Fibroblast of peridontal ligament (primary cell): Measurements from ENCODE around the gene TBC1D17.

ENCODE experiments used
- DNase-seq: peaks from one replicate; pipeline ENCODE4 v3.0.0-alpha.2; 2010; ENCODE audit errors: extremely low read depth

TBC1D17 gene

DNA sequence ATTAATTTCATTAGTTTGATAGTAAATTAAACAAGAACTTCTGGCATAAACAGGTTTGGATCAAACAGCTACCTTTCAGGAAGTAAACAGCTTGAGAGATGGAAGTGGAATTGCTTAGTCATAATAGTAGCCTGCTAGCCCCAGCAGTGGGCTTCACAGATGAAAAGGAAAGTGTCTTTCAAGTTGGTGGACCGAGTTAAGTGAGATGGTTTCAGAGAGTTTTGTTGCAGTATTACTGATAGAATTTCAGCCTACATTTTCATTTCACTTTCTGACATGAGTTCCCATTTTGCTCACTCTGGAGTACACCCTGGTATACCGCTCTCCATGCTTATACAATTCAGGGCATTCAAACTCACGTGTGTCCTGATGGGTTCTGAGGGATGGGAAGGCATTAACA lies 28.6 kb upstream of the TBC1D17 start:
- DNase-seq, result no peak

DNA sequence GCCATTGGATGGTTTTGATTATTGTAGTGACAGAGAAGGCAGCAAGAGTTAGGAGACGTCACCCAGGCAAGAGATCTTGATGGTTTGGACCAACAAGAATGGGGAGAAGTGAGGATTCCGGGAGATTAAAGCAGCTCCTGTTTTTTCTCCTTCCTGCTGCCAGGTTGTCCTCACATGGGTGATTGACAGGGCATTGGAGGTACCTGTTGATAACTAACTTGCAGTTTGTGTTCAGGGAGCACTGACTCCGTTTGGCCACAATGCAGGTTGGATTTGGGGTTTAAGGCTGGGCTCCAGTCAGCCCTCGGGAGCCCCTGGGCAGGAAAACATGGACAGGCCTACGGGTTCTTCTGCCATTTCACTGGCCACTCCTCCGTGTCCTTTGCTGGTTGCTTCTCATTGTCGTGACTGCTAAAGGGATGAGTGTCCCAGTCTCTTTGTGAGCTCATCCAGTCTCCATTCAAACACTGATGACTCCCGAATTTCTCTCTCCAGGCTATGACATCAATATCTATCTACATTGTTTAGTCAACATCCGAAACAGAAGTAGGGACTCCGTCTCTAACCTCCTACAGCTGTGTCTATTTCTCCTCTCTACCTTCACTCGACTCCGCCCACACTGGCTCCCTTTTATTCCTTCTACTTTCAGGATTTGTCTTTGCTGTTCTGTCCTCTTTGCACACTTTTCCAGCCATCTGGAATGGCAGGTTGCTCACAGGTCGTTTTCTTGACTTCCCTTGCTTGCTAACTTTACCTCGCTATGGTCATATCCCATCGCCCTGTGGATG lies 27.9 kb upstream of the TBC1D17 start:
- DNase-seq, result no peak

DNA sequence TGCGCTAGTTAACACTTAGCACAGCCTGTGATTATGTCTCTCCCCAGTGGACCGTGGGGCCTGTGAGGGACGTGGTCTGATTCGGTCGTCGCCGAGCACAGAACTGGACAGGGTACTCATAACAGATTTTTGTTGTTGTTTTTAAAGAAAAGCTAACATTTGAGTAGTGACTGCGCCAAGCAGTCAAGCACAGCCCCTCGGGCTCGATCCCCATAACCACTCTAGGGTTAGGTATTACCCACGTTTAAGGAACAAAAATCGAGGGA lies 27.3 kb upstream of the TBC1D17 start:
- no peak for DNase-seq

DNA sequence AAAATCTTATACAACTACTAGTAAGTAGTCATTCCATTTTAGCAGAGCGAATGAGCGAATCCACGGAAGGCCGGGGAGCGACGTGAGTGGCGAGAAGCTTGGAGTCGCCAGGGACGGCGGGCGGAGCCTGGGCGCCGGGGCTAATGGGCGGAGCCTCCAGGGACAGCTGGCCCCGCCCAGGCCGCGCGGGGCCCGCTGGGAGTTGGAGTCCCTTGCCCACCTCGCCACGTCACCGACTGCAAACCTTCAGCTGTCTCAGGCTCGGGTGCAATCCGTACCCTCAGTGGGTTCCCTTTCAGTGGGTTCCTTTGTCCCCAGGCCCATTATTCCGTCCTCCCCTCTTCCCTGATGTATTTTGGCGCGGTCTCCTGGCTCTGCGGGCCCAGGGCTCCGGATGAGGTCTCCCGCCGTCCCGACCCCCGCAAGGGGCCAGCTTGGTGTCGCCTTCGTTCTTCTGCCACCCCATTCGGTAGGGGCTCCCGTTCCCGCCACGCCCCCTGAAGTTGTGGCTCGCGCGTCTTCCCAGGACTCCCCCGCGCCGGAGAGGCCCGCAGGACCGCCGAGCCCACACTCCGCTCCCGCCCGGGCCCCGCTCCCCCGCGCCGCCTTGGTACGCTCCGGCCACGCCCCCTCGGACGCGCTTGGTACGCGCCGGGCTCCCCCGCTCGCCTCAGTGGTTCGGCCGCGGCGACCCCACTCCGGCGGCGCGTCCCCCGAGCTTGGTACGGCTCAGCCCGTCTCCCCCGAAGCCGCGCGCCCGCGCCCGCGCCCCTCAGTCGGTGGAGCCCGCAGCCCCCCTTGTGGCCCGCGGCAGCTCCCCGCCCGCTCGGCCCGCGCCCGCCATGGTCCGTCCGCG lies 26.8 kb upstream of the TBC1D17 start, which contains the start of gene PTOV1:
TSS of gene PTOV1 (plus strand) at position 673 of the 856 bp plus-strand sequence.
- peak; percentile 87 for DNase-seq

DNA sequence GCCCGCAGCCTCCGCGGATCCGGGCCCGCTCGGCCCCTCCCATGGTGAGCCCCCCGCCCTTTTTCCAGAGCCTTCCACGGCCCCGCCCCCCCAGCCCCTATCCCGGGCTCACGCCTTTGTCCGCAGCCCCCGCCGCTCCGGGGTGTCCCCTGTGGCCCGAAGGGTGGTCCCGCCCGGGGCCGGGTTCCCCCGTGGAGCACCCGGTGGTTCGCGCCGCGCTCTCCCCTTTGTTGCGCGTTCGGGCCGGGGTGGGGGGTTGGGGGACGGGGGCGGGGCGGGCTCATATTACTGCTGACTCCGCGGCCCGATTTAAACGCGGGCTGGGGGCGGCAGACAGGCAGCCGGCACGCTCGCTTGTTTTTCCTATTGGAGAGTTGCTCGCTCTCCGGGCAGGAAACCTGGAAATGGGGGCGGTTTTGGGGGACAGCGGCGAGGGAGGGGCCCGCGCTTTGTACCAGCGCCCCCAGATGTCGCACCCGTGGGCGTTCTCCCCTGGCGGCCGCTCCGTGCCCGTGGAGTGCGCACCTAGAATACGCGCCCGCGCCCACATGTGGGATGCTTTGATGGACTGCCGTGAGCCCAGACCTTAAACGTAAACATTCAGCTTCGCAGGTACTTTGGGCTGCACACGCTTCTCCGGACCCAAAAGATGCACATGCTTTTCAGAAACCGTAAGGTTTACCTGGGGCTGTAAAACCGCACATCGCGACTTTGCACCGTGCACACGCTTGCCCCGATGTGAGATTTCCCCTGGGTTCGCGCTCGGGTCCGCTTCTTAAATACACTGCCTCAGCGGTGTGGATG lies 25.8 kb upstream of the TBC1D17 start:
- no peak for DNase-seq

DNA sequence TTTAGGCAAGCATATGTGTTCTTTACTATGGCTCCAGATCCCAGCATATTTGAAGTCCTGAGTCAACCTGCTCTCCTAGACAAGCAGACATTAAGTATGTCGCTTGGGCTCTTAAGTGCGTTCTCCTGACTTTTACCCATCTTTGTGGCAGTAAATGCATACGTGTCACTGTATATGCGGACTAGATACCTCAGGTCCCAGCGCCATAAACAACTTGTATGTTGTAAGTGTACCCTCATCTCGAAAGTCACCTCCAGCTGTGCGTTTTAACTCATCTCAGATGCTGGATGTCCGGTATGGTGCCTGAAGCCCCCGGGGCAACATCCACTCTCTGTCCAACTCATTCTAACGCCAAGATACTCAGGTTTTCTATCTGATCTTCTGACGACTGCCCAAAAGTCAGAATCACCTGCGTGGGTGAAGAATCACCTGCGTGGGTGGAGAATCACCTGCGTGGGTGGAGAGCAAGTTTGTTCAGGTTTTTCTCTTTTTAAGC lies 24.8 kb upstream of the TBC1D17 start:
- peak; percentile 18 for DNase-seq

DNA sequence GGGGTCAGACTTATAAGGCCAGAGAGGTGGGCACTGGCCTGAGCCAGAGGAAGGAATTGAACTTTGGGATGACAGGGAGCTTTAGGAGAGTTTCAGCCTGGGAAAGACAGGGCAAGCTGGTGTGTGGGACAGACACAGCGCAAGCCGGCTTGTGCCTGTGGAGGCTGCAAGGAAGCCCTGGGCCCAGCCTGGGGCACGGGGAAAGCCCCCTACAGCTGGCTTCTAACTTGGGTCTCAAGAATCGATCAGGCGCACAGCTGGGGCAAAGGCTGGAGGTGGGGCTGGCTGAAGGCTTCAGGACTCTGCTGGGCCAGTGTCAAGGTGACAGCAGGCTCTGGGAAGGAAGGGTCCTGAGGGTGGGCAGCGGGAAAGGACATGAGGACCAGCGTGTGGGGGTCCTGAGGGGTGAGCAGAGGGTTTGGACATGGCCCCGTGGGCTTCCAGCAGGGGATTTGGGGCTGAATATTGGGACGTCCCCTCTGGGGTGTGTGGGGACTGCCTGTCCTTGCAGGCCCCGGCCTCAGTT lies 23.6 kb upstream of the TBC1D17 start:
- no peak for DNase-seq

DNA sequence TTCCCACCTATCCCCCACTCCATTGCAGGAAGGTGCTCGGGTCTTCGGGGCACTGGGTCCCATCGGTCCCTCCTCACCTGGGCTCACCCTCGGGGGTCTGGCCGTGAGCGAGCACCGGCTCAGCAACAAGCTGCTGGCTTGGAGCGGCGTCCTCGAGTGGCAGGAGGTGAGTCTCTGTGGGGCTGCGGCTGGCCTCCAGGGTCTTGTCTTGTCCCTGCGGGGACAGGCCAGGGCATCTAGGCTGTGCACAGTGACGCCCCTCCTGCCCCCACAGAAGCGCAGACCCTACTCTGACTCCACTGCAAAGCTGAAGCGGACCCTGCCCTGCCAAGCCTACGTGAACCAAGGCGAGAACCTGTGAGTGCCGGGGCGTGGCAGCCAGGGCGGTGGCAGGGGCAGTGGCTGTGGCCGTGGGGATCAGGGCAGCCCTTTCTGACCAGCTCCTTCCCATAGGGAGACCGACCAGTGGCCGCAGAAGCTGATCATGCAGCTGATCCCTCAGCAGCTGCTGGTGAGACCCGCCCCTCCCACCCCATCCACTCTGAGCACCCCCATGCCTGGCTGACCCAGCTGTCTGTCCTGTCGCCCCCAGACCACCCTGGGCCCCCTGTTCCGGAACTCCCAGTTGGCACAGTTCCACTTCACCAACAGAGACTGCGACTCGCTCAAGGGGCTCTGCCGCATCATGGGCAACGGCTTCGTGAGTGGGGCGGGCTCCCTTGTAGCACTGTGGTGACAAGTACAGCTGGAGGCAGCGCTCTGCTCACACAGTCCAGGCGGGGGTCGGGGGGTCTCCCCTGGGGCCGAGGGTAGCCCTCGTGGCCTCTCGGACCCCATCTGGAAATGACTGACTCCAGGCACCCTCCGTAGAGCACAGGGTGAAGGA lies 22.9 kb upstream of the TBC1D17 start:
- DNase-seq, result no peak

DNA sequence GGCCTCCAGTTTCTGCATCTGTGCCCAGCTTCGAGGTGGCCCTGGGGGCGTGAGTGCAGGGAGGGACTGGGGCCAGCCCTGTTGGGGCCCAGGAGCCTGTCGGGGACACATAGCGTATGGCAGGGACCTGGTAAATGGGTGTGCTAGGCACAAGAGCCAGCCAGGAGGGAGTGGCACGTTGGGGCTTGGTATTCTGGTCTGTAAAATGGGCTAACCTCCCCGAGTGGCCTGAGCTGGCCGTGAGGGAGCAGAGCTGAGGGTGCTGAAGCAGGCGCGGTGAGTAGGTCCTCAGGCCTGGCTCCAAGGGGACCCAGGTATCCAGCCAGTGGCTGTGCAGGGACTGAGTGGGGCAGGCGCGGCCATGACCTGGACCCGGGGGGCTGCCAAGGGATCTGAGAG lies 22.2 kb upstream of the TBC1D17 start:
- DNase-seq, result no peak

DNA sequence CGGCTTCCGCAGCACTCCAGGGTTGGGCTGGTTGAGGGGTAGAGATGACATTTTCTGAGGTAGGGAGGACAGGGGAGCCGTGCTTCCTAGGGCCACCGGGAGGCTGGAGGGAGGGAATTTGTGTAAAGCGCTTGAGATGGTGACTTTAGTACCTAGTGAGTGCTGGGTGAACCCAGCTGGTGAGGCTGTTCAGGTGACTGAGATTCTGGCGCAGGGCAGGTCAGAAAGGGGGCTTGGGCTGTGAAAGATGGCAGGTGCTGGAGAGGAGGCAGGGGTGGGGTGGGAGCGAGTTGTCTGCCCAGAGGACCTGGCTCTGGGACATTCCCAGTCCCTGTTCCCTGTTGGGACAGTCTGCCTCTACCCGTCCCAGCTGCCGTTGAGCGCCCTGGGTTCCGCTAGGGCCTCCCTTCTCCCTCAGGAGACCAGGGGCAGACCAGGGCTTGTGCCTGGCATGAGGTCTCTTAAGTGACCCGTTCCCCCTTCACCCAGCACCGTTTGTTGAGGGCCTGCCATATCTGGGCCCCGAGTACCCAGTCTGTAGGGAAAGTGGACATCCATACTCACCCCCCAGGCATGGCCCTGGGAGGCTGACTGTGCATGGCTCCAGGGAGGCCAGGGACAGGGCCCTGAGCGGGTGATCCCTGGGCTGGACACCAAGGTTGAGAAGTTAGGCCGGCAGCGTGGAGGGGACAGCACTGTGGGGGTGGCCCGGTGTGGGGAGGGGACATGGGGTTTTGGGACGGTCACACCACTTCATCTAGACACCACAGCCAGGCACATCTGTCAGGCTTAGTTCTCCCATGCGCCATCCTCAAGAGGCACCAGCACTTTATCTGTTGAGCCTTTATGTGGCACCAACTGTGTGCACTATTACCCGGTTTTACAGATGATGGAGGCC lies 21.6 kb upstream of the TBC1D17 start:
- no peak for DNase-seq

DNA sequence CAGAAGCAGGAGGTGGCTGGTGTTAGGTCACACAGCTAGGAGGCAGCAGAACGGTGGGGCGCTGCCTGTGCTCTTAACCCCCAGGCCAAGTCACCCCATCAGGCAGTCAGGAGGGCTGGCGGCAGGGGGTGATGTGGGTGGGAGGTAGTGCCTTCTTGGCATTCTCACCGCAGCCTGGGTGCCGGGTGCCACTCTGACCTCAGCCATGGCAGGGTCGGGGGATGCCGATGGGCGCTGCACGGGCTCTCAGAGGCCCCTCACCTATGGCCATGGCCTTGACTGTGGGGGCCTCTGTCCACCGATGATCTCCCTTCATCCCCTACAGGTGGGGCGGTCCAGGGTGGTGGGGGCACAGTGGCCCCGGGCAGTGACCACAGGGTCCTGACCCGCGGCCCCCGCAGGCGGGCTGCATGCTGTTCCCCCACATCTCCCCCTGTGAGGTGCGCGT lies 20.9 kb upstream of the TBC1D17 start:
- DNase-seq, result no peak

DNA sequence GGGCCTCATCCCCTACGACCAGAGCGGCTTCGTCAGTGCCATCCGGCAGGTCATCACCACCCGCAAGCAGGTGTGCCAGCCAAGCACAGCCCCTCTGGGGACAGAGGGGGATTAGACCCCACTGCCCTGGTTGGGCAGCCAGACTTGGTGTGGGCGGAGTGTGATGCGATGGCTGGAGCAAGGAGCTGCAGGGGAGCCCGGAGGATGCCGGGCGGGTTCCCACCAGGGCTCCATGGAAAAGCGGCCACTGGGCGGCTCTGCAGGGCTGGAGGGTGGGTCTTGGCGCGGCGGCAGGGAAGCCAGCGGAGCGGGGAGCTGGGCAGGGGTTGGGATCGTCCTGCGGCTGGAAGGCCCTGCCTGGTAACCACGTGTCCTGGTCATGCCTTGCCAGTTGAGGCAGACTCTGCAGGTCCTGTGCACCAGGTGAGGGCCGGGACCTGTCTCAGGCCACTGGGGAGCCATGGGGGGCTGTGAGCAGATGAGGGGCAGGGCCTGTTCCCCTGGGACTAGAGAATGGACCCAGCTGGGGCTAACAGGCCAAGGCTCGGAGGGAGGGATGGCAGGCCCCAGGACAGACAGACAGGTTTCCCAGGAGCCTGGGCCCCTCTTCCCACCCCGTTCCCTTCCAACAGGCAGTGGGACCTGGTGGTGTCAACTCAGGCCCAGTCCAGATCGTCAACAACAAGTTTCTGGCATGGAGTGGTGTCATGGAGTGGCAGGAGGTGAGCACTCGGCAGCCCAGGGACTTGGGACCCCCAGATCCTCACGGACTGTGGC lies 20.3 kb upstream of the TBC1D17 start:
- DNase-seq, result no peak

DNA sequence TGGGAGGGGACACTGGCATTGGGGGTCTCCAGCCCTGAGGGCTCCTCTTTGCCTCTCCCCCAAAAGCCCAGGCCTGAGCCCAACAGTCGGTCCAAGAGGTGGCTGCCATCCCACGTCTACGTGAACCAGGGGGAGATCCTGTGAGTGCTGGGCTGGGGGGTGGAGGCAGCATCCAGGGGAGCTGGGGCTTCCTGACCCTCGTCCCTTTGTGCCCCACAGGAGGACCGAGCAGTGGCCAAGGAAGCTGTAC lies 19.7 kb upstream of the TBC1D17 start:
- DNase-seq, result no peak

DNA sequence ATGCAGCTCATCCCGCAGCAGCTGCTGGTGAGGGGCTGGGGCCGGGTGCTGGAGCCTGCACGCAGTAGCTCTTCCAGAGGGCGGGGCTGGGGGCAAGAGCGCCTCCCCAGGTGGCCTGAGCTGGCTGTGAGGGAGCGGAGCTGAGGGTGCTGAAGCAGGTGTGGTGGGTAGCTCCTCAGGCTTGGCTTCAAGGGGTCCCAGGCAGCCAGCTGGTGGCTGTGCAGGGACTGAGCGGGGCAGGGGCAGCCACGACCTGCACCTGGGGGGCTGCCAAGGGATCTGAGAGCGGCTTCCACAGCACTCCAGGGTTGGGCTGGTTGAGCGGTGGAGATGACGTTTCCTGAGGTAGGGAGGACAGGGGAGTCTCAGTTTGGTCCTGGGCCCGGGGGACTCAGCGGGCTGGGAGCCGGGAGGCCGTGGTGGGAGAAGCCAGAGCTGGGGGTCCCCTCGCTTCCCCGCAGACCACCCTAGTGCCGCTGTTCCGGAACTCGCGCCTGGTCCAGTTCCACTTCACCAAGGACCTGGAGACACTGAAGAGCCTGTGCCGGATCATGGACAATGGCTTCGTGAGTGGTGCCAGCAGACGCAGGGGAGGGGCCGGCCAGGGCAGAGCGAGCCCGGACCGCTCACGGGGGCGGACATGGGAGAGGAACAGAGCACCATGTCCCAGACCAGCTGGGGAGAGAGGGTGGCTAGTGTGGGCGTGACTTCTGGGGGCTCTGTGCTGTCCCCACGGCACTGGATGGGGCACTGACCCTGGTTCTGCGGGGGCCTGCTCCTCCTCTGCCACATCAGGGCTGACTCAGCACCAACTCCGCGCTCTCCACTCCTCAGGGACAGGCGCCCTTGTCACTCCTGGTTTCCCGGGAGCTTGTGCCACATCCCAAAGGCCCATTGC lies 19.2 kb upstream of the TBC1D17 start:
- DNase-seq, result no peak

DNA sequence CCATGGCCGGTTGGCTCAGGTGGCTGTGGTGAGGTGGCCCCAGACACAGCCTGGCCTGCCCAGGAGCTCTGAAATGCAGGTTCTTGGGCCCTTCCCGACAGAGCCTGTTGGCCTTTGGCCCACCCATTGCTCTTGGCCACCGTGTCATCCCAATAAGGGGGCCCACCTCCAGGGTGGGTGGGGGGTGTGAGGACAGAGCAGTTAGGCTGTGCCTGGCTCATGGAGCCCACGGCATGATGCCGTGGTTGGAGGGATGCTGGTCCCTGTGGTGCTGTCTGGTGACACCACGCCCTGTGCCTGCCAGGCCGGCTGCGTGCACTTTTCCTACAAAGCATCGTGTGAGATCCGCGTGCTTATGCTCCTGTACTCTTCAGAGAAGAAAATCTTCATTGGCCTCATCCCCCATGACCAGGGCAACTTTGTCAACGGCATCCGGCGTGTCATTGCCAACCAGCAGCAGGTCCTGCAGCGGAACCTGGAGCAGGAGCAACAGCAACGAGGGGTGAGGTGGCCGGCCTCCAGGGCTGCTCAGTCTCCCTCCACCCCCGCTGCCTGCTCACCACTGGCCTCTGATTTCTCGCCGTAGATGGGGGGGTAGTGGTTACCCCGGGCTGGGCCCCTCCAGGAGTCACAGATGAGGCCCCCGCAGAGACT lies 17.7 kb upstream of the TBC1D17 start:
- no peak for DNase-seq

DNA sequence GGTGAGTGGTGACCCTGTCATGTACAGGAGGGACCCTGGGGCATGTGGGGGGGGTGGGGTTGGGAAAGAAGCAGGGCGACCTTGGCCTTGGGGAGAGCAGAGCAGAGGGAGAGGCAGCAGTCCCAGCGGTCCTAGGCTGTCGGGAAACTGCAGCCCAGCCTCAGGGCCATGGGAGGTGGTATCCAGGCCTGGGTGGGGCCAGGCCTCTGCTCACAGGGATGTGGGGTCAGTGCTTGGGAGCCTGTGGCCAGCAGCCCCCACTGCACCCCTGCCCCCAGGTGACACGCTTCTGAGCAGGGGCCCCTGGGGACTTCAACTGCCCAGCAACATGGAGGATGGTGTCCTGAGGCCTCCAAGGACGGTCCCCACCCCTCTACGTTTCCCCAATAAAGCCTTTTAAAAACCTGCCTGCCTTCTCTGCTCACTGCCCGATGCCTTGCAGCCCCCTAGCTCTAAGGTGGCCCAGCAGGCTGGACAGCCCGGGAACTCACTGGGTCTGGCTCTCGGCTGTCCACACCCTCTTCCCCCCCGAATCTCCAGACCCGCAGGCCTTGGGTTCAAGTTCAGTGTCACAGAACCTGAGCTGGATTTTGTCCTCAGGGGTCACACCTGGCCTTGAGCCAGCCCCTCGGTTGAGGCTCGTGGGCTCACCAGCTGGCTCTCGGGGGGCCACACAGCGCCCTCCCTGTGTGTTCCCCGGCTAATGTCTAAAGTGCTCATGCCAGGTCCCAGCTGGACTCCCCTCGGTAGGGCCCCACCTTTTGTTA lies 17.0 kb upstream of the TBC1D17 start:
- DNase-seq, result no peak

DNA sequence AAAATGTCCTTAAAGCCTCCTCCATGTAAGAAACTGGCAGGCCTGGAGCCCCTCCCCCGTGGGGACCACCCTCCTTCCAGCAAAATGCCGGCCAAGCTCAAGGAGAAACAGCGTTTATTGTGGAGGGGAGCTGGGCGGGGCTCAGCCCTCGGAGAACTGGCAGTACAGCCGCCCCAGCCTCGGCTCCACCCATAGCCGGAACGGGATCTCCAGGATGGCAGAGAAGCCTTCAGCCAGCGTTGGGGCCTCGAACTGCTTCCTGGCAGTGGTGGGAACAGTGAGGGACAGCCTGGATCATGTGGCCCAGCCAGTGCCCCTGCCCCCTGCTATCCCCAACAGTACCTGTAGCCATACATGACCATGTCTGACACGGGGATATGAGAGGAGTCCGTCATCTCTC lies 16.4 kb upstream of the TBC1D17 start:
- no peak for DNase-seq
